ENCODE results near the gene LRIG1.

LRIG1 gene

GRCh38 chr3:66432767-66433521 lies 67.9 kb downstream of the LRIG1 start:
- no peak for DNase-seq (ENCODE audit: low read depth)
- TF ChIP-seq CTCF (IDR thresholded peaks at IDR 0.05; ENCODE audit: low read length, missing control alignments) = no peak
- H3K4me3 ChIP-seq (replicated peaks; ENCODE audit: low read depth, low read length) = no peak overlapping the region

GRCh38 chr3:66432041-66432766 lies 68.6 kb downstream of the LRIG1 start:
- no peak for TF ChIP-seq CTCF (IDR thresholded peaks at IDR 0.05; ENCODE audit: low read length, missing control alignments)
- DNase-seq (ENCODE audit: low read depth) = no peak
- no peak overlapping the region for H3K4me3 ChIP-seq (replicated peaks; ENCODE audit: low read depth, low read length)

- no peak overlapping the region for H3K4me3 ChIP-seq (replicated peaks; ENCODE audit: low read depth, low read length)
- peak; percentile 71 for DNase-seq (ENCODE audit: low read depth)
- no peak for TF ChIP-seq CTCF (IDR thresholded peaks at IDR 0.05; ENCODE audit: low read length, missing control alignments)
These were observed 69.3 kb downstream of the LRIG1 start for GRCh38 chr3:66431494-66431893.

DNA sequence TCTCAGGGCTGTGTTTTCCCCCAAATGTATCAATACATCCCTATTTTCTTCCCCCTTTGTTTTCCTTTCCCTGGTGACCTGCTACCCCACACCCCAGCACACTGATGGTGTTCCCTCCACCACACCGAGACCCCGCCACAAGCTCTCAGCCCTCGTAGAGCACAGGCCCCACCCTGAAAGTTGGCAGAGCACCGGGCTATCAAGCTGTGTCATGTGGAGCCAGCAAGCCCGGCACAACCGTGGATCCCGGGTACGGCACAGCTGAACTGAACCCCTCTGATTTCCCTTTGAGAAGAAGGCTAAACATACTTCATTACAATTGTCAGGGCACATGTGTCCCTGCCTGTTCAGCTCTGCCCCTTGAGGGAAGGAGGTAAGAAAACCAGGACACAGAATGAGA lies 69.9 kb downstream of the LRIG1 start:
- TF ChIP-seq CTCF (IDR thresholded peaks at IDR 0.05; ENCODE audit: low read length, missing control alignments) = no peak
- no peak for DNase-seq (ENCODE audit: low read depth)
- H3K4me3 ChIP-seq (replicated peaks; ENCODE audit: low read depth, low read length) = no peak overlapping the region

- TF ChIP-seq CTCF (IDR thresholded peaks at IDR 0.05; ENCODE audit: low read length, missing control alignments) = no peak
- peak; percentile 98 for DNase-seq (ENCODE audit: low read depth)
- H3K4me3 ChIP-seq (replicated peaks; ENCODE audit: low read depth, low read length) = no peak overlapping the region
These were observed 72.1 kb downstream of the LRIG1 start for GRCh38 chr3:66428733-66429132.

GRCh38 chr3:66427951-66428474 lies 72.8 kb downstream of the LRIG1 start:
- no peak for DNase-seq (ENCODE audit: low read depth)
- TF ChIP-seq CTCF (IDR thresholded peaks at IDR 0.05; ENCODE audit: low read length, missing control alignments) = no peak
- H3K4me3 ChIP-seq (replicated peaks; ENCODE audit: low read depth, low read length) = no peak overlapping the region
